Neuron (in vitro differentiated cells): ENCODE measurements around the gene MUC12.

Experiments
- H2AFZ ChIP-seq: one replicate; pipeline ENCODE4 v1.6.1; 2013; ENCODE audit warnings: low read depth, mild to moderate bottlenecking, inconsistent platforms, low read length, moderate library complexity
- H3K27me3 ChIP-seq: one replicate; pipeline ENCODE4 v1.6.1; 2013; ENCODE audit warnings: low read length; ENCODE audit not compliant: insufficient read depth
- H3K36me3 ChIP-seq: one replicate; pipeline ENCODE4 v1.6.1; 2013; ENCODE audit warnings: low read length; ENCODE audit not compliant: insufficient read depth
- H3K4me1 ChIP-seq: one replicate; pipeline ENCODE4 v1.6.1; 2013; ENCODE audit warnings: low read length; ENCODE audit not compliant: insufficient read depth
- H3K4me3 ChIP-seq: 2 replicates; pipeline ENCODE4 v1.5.1; 2013; ENCODE audit warnings: mild to moderate bottlenecking, low read length, moderate library complexity
- H3K9me3 ChIP-seq: one replicate; pipeline ENCODE4 v1.6.1; 2013; ENCODE audit warnings: low read length

The MUC12 gene

GRCh38 chr7:101068401-101068800 lies 99.0 kb downstream of the MUC12 start:
- Histone ChIP-seq H3K27me3 (peaks cover 4% of the 10 kb centered on the region), H2AFZ (no peak overlapping the region), H3K9me3 (no peaks in the 10 kb centered on the region), H3K4me1 (peaks cover 8% of the 10 kb centered on the region), H3K36me3 (no peaks in the 10 kb centered on the region), H3K4me3 (no peak overlapping the region)
